Astrocyte (in vitro differentiated cells and primary cell): ENCODE results near the gene ZNF827. TPM values are rescaled to one million over a fixed set of nuclear protein-coding genes. Genes with fewer than 3 reads are reported as not detected.

ENCODE experiments used
- DNase-seq: peaks from one replicate; pipeline ENCODE4 v3.0.0-alpha.2; 2010; ENCODE audit warnings: low read depth
- FAIRE-seq: peaks from 2 replicates; lab custom pipeline; 2011; peaks lifted over from hg19 to GRCh38; lab: Jason Lieb, UNC
- H2AFZ ChIP-seq: 2 replicates; pipeline ENCODE4 v1.6.0; 2012; ENCODE audit warnings: low read depth, low read length, inconsistent platforms
- H3K27ac ChIP-seq: 2 replicates; pipeline ENCODE4 v1.5.1; 2011; ENCODE audit warnings: low read depth, low read length, inconsistent platforms
- H3K27me3 ChIP-seq: 2 replicates; pipeline ENCODE4 v1.6.0; 2011; ENCODE audit warnings: low read length, inconsistent platforms; ENCODE audit not compliant: insufficient read depth
- H3K36me3 ChIP-seq: 2 replicates; pipeline ENCODE4 v1.5.1; 2011; ENCODE audit warnings: low read length, inconsistent platforms; ENCODE audit not compliant: insufficient read depth
- H3K4me1 ChIP-seq: 2 replicates; pipeline ENCODE4 v1.5.1; 2011; ENCODE audit warnings: low read length, inconsistent platforms; ENCODE audit not compliant: insufficient read depth
- H3K4me2 ChIP-seq: 2 replicates; pipeline ENCODE4 v1.6.0; 2012; ENCODE audit warnings: low read length, inconsistent platforms
- H3K4me3 ChIP-seq: 2 replicates; pipeline ENCODE4 v1.5.1; 2011; ENCODE audit warnings: low read depth, mild to moderate bottlenecking, low read length, inconsistent platforms; ENCODE audit not compliant: insufficient read depth
- H3K79me2 ChIP-seq: 2 replicates; pipeline ENCODE4 v1.6.0; 2012; ENCODE audit warnings: mild to moderate bottlenecking, low read length, inconsistent platforms; ENCODE audit not compliant: insufficient read depth
- H3K9ac ChIP-seq: 2 replicates; pipeline ENCODE4 v1.6.0; 2012; ENCODE audit warnings: mild to moderate bottlenecking, low read length, inconsistent platforms
- H3K9me3 ChIP-seq: 2 replicates; pipeline ENCODE4 v1.5.1; 2012; ENCODE audit warnings: low read depth, mild to moderate bottlenecking, low read length, inconsistent platforms; ENCODE audit not compliant: insufficient read depth
- H4K20me1 ChIP-seq: 2 replicates; pipeline ENCODE4 v1.6.0; 2012; ENCODE audit warnings: low read length, inconsistent platforms; ENCODE audit not compliant: insufficient read depth
- H3K27ac Mint-ChIP-seq: one replicate; pipeline ENCODE4 v1.8.0; 2021; ENCODE audit warnings: mild to moderate bottlenecking, mixed read lengths; ENCODE audit not compliant: unreplicated experiment
- H3K27me3 Mint-ChIP-seq: one replicate; pipeline ENCODE4 v1.8.0; 2021; ENCODE audit warnings: low read depth, mixed read lengths; ENCODE audit not compliant: unreplicated experiment
- H3K36me3 Mint-ChIP-seq: one replicate; pipeline ENCODE4 v1.8.0; 2021; ENCODE audit warnings: low read depth, mixed read lengths; ENCODE audit not compliant: unreplicated experiment
- H3K4me1 Mint-ChIP-seq: one replicate; pipeline ENCODE4 v1.8.0; 2021; ENCODE audit warnings: low read depth, mixed read lengths; ENCODE audit not compliant: unreplicated experiment
- H3K4me3 Mint-ChIP-seq: one replicate; pipeline ENCODE4 v1.8.0; 2021; ENCODE audit warnings: mild to moderate bottlenecking, moderate library complexity, mixed read lengths; ENCODE audit not compliant: unreplicated experiment
- H3K9me3 Mint-ChIP-seq: one replicate; pipeline ENCODE4 v1.8.0; 2021; ENCODE audit warnings: mild to moderate bottlenecking, mixed read lengths; ENCODE audit not compliant: unreplicated experiment
- CTCF ChIP-seq: IDR thresholded peaks from 2 replicates; pipeline ENCODE4 v1.5.1; 2011; ENCODE audit warnings: low read depth, mild to moderate bottlenecking, inconsistent platforms, low read length, moderate library complexity; ENCODE audit not compliant: insufficient read depth
- EZH2 ChIP-seq: IDR thresholded peaks from 2 replicates; pipeline ENCODE4 v1.6.1; 2012; ENCODE audit warnings: mild to moderate bottlenecking, low read length, inconsistent platforms; ENCODE audit not compliant: insufficient read depth
- total RNA-seq: library from RNA; stranded (reverse); gene quantifications from 2 replicates; pipeline ENCODE4 v1.2.1, GENCODE V29; 2021

ZNF827 gene
- total RNA-seq, 1 donor from 2014 or later = 39.7 TPM

DNA sequence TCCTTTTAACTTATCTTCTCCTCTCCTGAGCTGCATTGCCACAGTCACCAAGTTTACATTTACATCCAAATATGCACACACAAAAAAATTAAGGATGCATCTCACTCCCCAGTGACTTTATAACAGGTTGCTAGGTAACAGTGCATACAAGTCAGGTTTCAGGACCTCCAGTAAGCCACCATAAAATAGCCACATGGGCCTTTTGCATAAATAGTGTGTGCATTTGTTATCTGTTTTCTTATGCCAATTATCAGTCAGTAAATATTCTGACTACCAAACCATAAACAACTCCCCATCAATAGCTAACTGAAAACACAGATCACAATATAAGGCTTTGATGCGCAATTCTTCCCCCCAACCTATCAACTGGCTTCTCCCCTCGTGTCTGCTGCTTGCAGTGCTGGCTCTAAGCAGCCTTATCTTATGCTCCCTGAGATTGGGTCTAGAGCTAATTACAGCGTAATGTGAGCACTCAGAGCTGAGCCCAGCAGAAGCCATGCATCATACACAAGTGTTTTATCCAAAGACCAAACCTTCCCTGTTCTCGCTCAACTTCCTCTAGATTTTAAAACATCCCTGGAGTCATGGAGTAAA lies 55.4 kb downstream of the ZNF827 start:
- H3K36me3 Mint-ChIP-seq = peaks cover 22% of the 10 kb centered on the region
- Histone ChIP-seq H3K4me2 (no peak overlapping the region), H3K36me3 (peaks cover 7% of the 10 kb centered on the region), H2AFZ (no peak overlapping the region), H3K4me3 (no peak overlapping the region), H3K4me1 (peaks cover 22% of the 10 kb centered on the region), H3K27ac (no peak overlapping the region), H3K9me3 (no peaks in the 10 kb centered on the region), H3K79me2 (peaks cover 59% of the 10 kb centered on the region), H3K9ac (no peak overlapping the region), H3K27me3 (no peaks in the 10 kb centered on the region), H4K20me1 (peaks cover 87% of the 10 kb centered on the region)
- peaks cover 24% of the 10 kb centered on the region for H3K4me1 Mint-ChIP-seq
- DNase-seq (no peak), FAIRE-seq (no peak)
- no peaks in the 10 kb centered on the region for H3K27me3 Mint-ChIP-seq
- H3K9me3 Mint-ChIP-seq = no peaks in the 10 kb centered on the region
- TF ChIP-seq EZH2 (no peak), CTCF (no peak)
- no peak overlapping the region for H3K27ac Mint-ChIP-seq
- H3K4me3 Mint-ChIP-seq = no peak overlapping the region

DNA sequence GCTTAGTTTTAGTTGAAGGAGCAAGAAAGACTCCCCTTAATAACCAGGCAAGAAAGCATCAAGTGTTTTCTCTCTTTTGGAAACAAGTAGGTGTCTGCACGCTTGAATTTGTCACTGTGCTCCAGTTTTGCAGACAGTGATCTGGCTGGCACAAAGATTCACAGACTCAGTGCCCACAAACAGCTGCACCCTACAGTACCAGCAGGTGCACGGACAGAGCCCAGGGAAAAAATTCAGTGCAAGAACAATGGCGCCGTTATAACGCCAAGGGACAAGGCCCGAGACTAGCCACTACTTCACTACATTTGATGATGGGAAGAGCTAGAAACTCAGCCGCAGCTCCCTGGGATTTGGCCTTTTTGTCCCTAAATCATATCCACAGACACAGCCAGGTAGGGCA lies 56.0 kb downstream of the ZNF827 start:
- Histone ChIP-seq H2AFZ (no peak overlapping the region), H3K27ac (no peak overlapping the region), H3K4me1 (peaks cover 21% of the 10 kb centered on the region), H3K4me3 (no peak overlapping the region), H4K20me1 (peaks cover 89% of the 10 kb centered on the region), H3K9me3 (no peaks in the 10 kb centered on the region), H3K4me2 (no peak overlapping the region), H3K79me2 (peaks cover 62% of the 10 kb centered on the region), H3K9ac (no peak overlapping the region), H3K36me3 (peaks cover 7% of the 10 kb centered on the region), H3K27me3 (no peaks in the 10 kb centered on the region)
- TF ChIP-seq EZH2 = no peak
- TF ChIP-seq CTCF = no peak
- peaks cover 22% of the 10 kb centered on the region for H3K36me3 Mint-ChIP-seq
- peaks cover 26% of the 10 kb centered on the region for H3K4me1 Mint-ChIP-seq
- H3K9me3 Mint-ChIP-seq = no peaks in the 10 kb centered on the region
- DNase-seq (no peak), FAIRE-seq (no peak)
- no peaks in the 10 kb centered on the region for H3K27me3 Mint-ChIP-seq
- H3K4me3 Mint-ChIP-seq = no peak overlapping the region
- no peak overlapping the region for H3K27ac Mint-ChIP-seq

DNA sequence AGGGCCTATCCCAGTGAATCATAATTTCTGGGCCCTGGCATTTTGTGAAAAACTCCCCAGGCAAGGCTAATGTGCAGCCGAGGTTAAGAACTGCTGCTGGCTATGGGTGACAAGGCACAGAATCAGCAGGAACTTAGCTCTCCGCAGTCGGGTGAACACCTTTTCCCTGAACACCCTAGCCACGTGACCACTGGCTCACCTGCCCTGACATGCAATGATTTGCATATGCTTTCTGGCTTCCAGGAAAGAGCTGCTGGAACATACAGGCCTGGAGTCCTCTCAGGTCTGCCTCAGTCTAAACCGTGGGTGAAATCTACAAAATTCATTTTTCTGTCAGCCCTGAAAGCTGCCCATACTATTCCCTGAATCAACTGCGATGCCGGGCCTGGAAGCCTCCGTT lies 56.6 kb downstream of the ZNF827 start:
- H3K9ac ChIP-seq = no peak overlapping the region
- no peak overlapping the region for H3K4me3 ChIP-seq
- FAIRE-seq (no peak), DNase-seq (no peak)
- H3K4me3 Mint-ChIP-seq = no peak overlapping the region
- H3K27ac ChIP-seq = no peak overlapping the region
- peaks cover 25% of the 10 kb centered on the region for H3K4me1 Mint-ChIP-seq
- no peak overlapping the region for H3K27ac Mint-ChIP-seq
- no peaks in the 10 kb centered on the region for H3K9me3 ChIP-seq
- H3K4me1 ChIP-seq = peaks cover 15% of the 10 kb centered on the region
- no peaks in the 10 kb centered on the region for H3K27me3 ChIP-seq
- H3K36me3 Mint-ChIP-seq = peaks cover 20% of the 10 kb centered on the region
- no peak overlapping the region for H2AFZ ChIP-seq
- no peak for TF ChIP-seq EZH2
- TF ChIP-seq CTCF = no peak
- peaks cover 7% of the 10 kb centered on the region for H3K36me3 ChIP-seq
- peaks cover 62% of the 10 kb centered on the region for H3K79me2 ChIP-seq
- H3K9me3 Mint-ChIP-seq = no peaks in the 10 kb centered on the region
- H4K20me1 ChIP-seq = peaks cover 83% of the 10 kb centered on the region
- no peak overlapping the region for H3K4me2 ChIP-seq
- no peaks in the 10 kb centered on the region for H3K27me3 Mint-ChIP-seq
